ENCODE data around the gene JMJD7. TPM values are rescaled to one million over a fixed set of nuclear protein-coding genes. Genes with fewer than 3 reads are reported as not detected.

The JMJD7 gene
- total RNA-seq, 1 donor from 2014 or later = 12.1 TPM

- intact Hi-C loops (cut with micrococcal nuclease) = no loop called here
- no peak overlapping the region for H3K4me3 ChIP-seq
- DNase-seq = no peak
- TF ChIP-seq, protein P1, sequence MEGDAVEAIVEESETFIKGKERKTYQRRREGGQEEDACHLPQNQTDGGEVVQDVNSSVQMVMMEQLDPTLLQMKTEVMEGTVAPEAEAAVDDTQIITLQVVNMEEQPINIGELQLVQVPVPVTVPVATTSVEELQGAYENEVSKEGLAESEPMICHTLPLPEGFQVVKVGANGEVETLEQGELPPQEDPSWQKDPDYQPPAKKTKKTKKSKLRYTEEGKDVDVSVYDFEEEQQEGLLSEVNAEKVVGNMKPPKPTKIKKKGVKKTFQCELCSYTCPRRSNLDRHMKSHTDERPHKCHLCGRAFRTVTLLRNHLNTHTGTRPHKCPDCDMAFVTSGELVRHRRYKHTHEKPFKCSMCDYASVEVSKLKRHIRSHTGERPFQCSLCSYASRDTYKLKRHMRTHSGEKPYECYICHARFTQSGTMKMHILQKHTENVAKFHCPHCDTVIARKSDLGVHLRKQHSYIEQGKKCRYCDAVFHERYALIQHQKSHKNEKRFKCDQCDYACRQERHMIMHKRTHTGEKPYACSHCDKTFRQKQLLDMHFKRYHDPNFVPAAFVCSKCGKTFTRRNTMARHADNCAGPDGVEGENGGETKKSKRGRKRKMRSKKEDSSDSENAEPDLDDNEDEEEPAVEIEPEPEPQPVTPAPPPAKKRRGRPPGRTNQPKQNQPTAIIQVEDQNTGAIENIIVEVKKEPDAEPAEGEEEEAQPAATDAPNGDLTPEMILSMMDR (IDR thresholded peaks at IDR 0.05; ENCODE audit: borderline replicate concordance) = no peak
- H3K9me3 ChIP-seq (replicated peaks) = no peaks in the 10 kb centered on the region
- peaks cover under 1% of the 10 kb centered on the region for H3K36me3 ChIP-seq
- H3K27me3 ChIP-seq (ENCODE audit: low read depth) = peaks cover 13% of the 10 kb centered on the region
- no peaks in the 10 kb centered on the region for H3K4me1 ChIP-seq
- no peak overlapping the region for H3K27ac ChIP-seq (replicated peaks)
Measured at GRCh38 chr15:41853831-41854230, 25.9 kb downstream of the JMJD7 start.

GRCh38 chr15:41854443-41854842 lies 26.6 kb downstream of the JMJD7 start:
- Histone ChIP-seq H3K27ac (replicated peaks) (no peak overlapping the region), H3K27me3 (ENCODE audit: low read depth) (peaks cover 13% of the 10 kb centered on the region), H3K9me3 (replicated peaks) (no peaks in the 10 kb centered on the region), H3K4me1 (no peaks in the 10 kb centered on the region), H3K4me3 (no peak overlapping the region), H3K36me3 (no peaks in the 10 kb centered on the region)
- intact Hi-C loops (cut with micrococcal nuclease) = no loop called here
- TF ChIP-seq, protein P1 (IDR thresholded peaks at IDR 0.05; ENCODE audit: borderline replicate concordance) = no peak
- no peak for DNase-seq

DNA sequence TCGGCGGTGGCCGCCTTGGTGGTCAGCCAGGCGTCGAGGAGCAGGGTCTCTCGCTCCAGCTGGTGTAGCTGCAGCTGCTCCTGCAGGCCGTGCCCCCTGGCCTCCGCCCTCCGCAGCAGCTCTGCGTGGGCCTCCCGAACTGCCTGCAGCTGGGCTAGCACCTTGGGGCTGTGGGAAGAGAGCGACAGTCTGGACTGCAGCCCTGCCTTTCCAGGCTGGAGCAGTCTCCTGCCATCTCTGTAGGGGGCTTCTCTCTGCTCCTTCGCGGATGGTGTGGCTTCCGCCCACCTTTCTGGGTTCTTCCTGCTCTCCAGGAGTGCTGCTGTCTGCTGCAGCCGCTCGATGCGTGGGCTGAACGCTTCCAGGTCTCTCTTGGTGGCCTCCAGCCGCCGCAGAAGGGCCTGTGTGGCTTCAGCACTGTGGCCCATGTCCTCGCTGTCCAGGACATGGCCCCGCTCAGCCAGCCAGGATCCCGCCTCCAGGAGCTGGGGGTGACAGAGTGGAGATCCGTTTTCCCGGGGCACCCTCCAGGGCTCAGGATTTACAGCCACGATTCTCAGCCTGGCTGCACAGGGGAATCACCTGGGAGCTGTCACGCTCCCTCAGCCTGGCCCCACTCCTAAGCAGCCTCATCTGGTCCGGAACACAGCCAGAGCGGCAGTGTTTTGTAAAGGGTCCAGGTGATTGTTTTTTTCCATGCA lies 27.5 kb downstream of the JMJD7 start:
- no peak overlapping the region for H3K27ac ChIP-seq (replicated peaks)
- H3K4me1 ChIP-seq = peaks cover 8% of the 10 kb centered on the region
- H3K36me3 ChIP-seq = no peaks in the 10 kb centered on the region
- H3K27me3 ChIP-seq (ENCODE audit: low read depth) = peaks cover 13% of the 10 kb centered on the region
- no peak for DNase-seq
- TF ChIP-seq, protein P1 (IDR thresholded peaks at IDR 0.05; ENCODE audit: borderline replicate concordance) = no peak
- intact Hi-C loops (cut with micrococcal nuclease) = no loop called here
- H3K4me3 ChIP-seq = no peak overlapping the region
- no peaks in the 10 kb centered on the region for H3K9me3 ChIP-seq (replicated peaks)

DNA sequence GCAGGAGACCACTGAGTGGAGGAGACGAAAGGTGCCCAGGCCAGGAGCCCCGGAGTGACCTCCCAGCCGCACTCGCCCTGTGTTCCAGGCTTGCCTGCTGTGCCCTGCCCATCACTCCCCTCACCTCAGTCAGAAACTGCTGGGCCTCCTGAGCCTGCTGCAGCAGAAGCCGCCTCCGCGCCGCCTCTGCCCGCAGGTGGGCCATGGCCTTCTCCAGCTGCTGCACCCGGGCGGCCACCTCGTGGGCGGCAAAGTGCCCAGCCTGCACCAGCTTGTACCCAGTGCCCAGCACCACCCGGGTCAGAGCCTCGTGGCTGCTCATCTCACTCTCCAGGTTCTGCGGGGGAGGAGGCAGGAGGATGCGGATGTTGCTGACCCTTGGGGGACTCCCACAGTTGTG lies 28.4 kb downstream of the JMJD7 start:
- Histone ChIP-seq H3K27me3 (ENCODE audit: low read depth) (peaks cover 13% of the 10 kb centered on the region), H3K4me3 (no peak overlapping the region), H3K9me3 (replicated peaks) (no peaks in the 10 kb centered on the region), H3K27ac (replicated peaks) (no peak overlapping the region), H3K4me1 (peaks cover 10% of the 10 kb centered on the region), H3K36me3 (no peaks in the 10 kb centered on the region)
- intact Hi-C loops (cut with micrococcal nuclease) = no loop called here
- TF ChIP-seq, protein P1 (IDR thresholded peaks at IDR 0.05; ENCODE audit: borderline replicate concordance) = no peak
- DNase-seq = no peak

- intact Hi-C loops (cut with micrococcal nuclease) = no loop called here
- DNase-seq = no peak
- H3K4me1 ChIP-seq = peaks cover 10% of the 10 kb centered on the region
- H3K36me3 ChIP-seq = no peaks in the 10 kb centered on the region
- H3K4me3 ChIP-seq = no peak overlapping the region
- H3K9me3 ChIP-seq (replicated peaks) = no peaks in the 10 kb centered on the region
- no peak overlapping the region for H3K27ac ChIP-seq (replicated peaks)
- TF ChIP-seq, protein P1 (IDR thresholded peaks at IDR 0.05; ENCODE audit: borderline replicate concordance) = no peak
- peaks cover 13% of the 10 kb centered on the region for H3K27me3 ChIP-seq (ENCODE audit: low read depth)
Measured at GRCh38 chr15:41856716-41857115, 28.8 kb downstream of the JMJD7 start.

All from left ventricle myocardium inferior (tissue), 1 donor.